ENCODE data around the gene FPR3. TPM values are rescaled to one million over a fixed set of nuclear protein-coding genes. Genes with fewer than 3 reads are reported as not detected.

The FPR3 gene
- total and polyA plus RNA-seq, 2 experiments from 2014 or later = not detected

- peaks cover 32% of the 10 kb centered on the region for H3K36me3 Mint-ChIP-seq (ENCODE audit: low read depth)
- no peak overlapping the region for H3K4me2 ChIP-seq
- no peak overlapping the region for H2AFZ ChIP-seq
- TF ChIP-seq EZH2phosphoT487 (IDR thresholded peaks at IDR 0.05; ENCODE audit: unreplicated experiment) (no peak), NANOG (IDR thresholded peaks at IDR 0.05; ENCODE audit: borderline replicate concordance) (no peak), REST (IDR thresholded peaks at IDR 0.05; ENCODE audit: unreplicated experiment) (no peak), ZNF114 (CRISPR knock-in tag; IDR thresholded peaks at IDR 0.05) (no peak), ZNF331 (CRISPR knock-in tag; IDR thresholded peaks at IDR 0.05; ENCODE audit: low read depth) (no peak), EZH2 (IDR thresholded peaks at IDR 0.05; ENCODE audit: low read depth, unreplicated experiment) (no peak), CREB1 (CRISPR knock-in tag; IDR thresholded peaks at IDR 0.05; ENCODE audit: low read depth) (no peak), POLR2AphosphoS5 (IDR thresholded peaks at IDR 0.05; ENCODE audit: low read depth) (no peak), CTCF (conservative IDR thresholded peaks at IDR 0.05; ENCODE audit: low read depth in 2 of 2) (no peak), STAT1 (IDR thresholded peaks at IDR 0.05; ENCODE audit: unreplicated experiment) (no peak), JUNB (IDR thresholded peaks at IDR 0.05; ENCODE audit: unreplicated experiment) (no peak)
- TF ChIP-seq, protein P1, sequence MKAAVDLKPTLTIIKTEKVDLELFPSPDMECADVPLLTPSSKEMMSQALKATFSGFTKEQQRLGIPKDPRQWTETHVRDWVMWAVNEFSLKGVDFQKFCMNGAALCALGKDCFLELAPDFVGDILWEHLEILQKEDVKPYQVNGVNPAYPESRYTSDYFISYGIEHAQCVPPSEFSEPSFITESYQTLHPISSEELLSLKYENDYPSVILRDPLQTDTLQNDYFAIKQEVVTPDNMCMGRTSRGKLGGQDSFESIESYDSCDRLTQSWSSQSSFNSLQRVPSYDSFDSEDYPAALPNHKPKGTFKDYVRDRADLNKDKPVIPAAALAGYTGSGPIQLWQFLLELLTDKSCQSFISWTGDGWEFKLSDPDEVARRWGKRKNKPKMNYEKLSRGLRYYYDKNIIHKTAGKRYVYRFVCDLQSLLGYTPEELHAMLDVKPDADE (IDR thresholded peaks at IDR 0.05) = no peak
- TF ChIP-seq, protein P2, sequence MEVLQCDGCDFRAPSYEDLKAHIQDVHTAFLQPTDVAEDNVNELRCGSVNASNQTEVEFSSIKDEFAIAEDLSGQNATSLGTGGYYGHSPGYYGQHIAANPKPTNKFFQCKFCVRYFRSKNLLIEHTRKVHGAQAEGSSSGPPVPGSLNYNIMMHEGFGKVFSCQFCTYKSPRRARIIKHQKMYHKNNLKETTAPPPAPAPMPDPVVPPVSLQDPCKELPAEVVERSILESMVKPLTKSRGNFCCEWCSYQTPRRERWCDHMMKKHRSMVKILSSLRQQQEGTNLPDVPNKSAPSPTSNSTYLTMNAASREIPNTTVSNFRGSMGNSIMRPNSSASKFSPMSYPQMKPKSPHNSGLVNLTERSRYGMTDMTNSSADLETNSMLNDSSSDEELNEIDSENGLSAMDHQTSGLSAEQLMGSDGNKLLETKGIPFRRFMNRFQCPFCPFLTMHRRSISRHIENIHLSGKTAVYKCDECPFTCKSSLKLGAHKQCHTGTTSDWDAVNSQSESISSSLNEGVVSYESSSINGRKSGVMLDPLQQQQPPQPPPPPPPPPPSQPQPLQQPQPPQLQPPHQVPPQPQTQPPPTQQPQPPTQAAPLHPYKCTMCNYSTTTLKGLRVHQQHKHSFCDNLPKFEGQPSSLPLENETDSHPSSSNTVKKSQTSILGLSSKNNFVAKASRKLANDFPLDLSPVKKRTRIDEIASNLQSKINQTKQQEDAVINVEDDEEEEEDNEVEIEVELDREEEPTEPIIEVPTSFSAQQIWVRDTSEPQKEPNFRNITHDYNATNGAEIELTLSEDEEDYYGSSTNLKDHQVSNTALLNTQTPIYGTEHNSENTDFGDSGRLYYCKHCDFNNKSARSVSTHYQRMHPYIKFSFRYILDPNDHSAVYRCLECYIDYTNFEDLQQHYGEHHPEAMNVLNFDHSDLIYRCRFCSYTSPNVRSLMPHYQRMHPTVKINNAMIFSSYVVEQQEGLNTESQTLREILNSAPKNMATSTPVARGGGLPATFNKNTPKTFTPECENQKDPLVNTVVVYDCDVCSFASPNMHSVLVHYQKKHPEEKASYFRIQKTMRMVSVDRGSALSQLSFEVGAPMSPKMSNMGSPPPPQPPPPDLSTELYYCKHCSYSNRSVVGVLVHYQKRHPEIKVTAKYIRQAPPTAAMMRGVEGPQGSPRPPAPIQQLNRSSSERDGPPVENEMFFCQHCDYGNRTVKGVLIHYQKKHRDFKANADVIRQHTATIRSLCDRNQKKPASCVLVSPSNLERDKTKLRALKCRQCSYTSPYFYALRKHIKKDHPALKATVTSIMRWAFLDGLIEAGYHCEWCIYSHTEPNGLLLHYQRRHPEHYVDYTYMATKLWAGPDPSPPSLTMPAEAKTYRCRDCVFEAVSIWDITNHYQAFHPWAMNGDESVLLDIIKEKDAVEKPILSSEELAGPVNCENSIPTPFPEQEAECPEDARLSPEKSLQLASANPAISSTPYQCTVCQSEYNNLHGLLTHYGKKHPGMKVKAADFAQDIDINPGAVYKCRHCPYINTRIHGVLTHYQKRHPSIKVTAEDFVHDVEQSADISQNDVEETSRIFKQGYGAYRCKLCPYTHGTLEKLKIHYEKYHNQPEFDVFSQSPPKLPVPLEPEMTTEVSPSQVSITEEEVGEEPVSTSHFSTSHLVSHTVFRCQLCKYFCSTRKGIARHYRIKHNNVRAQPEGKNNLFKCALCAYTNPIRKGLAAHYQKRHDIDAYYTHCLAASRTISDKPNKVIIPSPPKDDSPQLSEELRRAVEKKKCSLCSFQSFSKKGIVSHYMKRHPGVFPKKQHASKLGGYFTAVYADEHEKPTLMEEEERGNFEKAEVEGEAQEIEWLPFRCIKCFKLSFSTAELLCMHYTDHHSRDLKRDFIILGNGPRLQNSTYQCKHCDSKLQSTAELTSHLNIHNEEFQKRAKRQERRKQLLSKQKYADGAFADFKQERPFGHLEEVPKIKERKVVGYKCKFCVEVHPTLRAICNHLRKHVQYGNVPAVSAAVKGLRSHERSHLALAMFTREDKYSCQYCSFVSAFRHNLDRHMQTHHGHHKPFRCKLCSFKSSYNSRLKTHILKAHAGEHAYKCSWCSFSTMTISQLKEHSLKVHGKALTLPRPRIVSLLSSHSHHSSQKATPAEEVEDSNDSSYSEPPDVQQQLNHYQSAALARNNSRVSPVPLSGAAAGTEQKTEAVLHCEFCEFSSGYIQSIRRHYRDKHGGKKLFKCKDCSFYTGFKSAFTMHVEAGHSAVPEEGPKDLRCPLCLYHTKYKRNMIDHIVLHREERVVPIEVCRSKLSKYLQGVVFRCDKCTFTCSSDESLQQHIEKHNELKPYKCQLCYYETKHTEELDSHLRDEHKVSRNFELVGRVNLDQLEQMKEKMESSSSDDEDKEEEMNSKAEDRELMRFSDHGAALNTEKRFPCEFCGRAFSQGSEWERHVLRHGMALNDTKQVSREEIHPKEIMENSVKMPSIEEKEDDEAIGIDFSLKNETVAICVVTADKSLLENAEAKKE (CRISPR knock-in tag; IDR thresholded peaks at IDR 0.05) = no peak
- no peaks in the 10 kb centered on the region for H3K27me3 ChIP-seq (ENCODE audit: insufficient read depth)
- no peak overlapping the region for H3K4me3 Mint-ChIP-seq
- H3K4me3 ChIP-seq = no peak overlapping the region
- no peaks in the 10 kb centered on the region for H3F3A ChIP-seq (replicated peaks; ENCODE audit: low read depth)
- peaks cover 23% of the 10 kb centered on the region for H3K9me2 ChIP-seq (ENCODE audit: insufficient read depth)
- H3K9me3 Mint-ChIP-seq = peaks cover 84% of the 10 kb centered on the region
- ATAC-seq (no peak), DNase-seq (ENCODE audit: low spot score) (no peak)
- H3K4me1 ChIP-seq (ENCODE audit: insufficient read depth) = peaks cover 9% of the 10 kb centered on the region; the same call in 1 of the 2 replicates
- H4K20me1 ChIP-seq (replicated peaks; ENCODE audit: insufficient read depth) = no peaks in the 10 kb centered on the region
- H3K36me3 ChIP-seq (ENCODE audit: insufficient read depth) = no peaks in the 10 kb centered on the region; the same call in 1 of the 2 replicates
- peaks cover 3% of the 10 kb centered on the region for H3K27me3 Mint-ChIP-seq (ENCODE audit: insufficient read depth, low read depth, poor library complexity)
- no peaks in the 10 kb centered on the region for H3K4me1 Mint-ChIP-seq
- no peaks in the 10 kb centered on the region for H3K79me2 ChIP-seq (replicated peaks; ENCODE audit: insufficient read depth)
- no peak overlapping the region for H3K27ac ChIP-seq (ENCODE audit: low read depth)
- H3K27ac Mint-ChIP-seq = no peak overlapping the region
Measured at GRCh38 chr19:51824281-51825005, 29.5 kb downstream of the FPR3 start.

All from GM23338 (cell line).